ENCODE data around the gene HDAC4.

GRCh38 chr2:239246723-239247122 lies 154.1 kb downstream of the HDAC4 start:
- TF ChIP-seq MAX (IDR thresholded peaks at IDR 0.05) (no peak), CTCF (IDR thresholded peaks at IDR 0.05 in 2 of 3, conservative IDR thresholded peaks at IDR 0.05 in 1 of 3; ENCODE audit: borderline replicate concordance in 1 of 3, insufficient read depth in 1 of 3, low read depth in 2 of 3, low read length in 2 of 3) (no peak), ATF3 (IDR thresholded peaks at IDR 0.05) (no peak), EZH2 (IDR thresholded peaks at IDR 0.05) (no peak), ZFX (IDR thresholded peaks at IDR 0.05) (no peak), CEBPB (IDR thresholded peaks at IDR 0.05; ENCODE audit: low read depth) (no peak), POLR2AphosphoS5 (IDR thresholded peaks at IDR 0.05; ENCODE audit: low read depth, low read length) (no peak; the same call in none of the 2 replicates), YY1 (IDR thresholded peaks at IDR 0.05; ENCODE audit: extremely low read depth, insufficient replicate concordance, low read depth, low read length) (no peak), SIN3A (IDR thresholded peaks at IDR 0.05; ENCODE audit: low read depth) (no peak), EZH2phosphoT487 (IDR thresholded peaks at IDR 0.05; ENCODE audit: borderline replicate concordance) (no peak), TCF7L2 (IDR thresholded peaks at IDR 0.05; ENCODE audit: borderline replicate concordance, extremely low read depth, insufficient read depth, insufficient read length) (no peak), ZNF274 (IDR thresholded peaks at IDR 0.05; ENCODE audit: low read depth, low read length) (no peak), POLR2A (IDR thresholded peaks at IDR 0.05; ENCODE audit: borderline replicate concordance, extremely low read depth, insufficient read depth, insufficient read length) (no peak), JUND (IDR thresholded peaks at IDR 0.05) (no peak)
